HG03108 (cell line): ENCODE results near the gene TTC39A.
"Not testable (repeated sequence)": the region's sequence is repeated elsewhere in the genome, so short reads cannot be mapped to it uniquely, and the experiment has no call there.

ENCODE experiments used
- ATAC-seq: cut with Tn5 transposase; IDR thresholded peaks from one replicate; pipeline ENCODE4 v1.9.1; 2021; ENCODE audit warnings: moderate library complexity; ENCODE audit not compliant: unreplicated experiment

TTC39A gene

DNA sequence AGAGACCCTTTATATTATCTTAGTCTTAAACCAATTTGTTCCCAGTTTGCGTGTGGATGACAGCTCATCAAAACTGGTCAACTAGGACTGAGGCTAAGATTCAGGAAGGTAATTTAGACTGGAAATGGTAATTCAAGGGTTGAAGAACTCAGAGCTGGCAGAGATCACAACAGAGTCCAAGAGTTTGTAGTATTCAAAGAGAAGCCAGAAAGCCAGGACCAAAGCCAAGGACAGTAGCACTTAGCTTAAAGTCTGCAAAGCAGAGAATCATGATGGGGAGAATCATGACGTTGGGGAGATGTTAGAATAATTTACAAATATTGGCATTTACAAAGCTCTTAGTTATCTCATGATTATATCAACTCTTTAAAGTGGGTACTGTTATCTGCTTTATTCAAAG lies 61.7 kb downstream of the TTC39A start:
- ATAC-seq: no peak

DNA sequence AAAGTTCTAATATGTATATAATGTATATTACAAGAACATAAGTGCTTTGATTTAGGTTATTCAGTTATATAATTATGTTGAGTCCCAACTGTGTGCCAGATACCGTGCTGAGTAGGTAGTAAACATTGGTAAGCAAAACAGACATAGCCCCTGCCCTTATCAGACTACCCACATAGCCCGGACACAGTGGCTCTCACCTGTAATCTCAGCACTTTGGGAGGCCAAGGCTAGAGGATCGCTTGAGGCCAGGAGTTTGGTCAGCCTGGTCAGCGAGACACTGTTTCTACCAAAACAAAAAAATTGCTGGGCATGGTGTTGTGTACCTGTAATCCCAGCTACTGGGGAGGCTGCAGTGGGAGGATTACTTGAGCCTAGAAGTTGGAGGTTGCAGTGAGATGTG lies 63.6 kb downstream of the TTC39A start:
- no peak for ATAC-seq

DNA sequence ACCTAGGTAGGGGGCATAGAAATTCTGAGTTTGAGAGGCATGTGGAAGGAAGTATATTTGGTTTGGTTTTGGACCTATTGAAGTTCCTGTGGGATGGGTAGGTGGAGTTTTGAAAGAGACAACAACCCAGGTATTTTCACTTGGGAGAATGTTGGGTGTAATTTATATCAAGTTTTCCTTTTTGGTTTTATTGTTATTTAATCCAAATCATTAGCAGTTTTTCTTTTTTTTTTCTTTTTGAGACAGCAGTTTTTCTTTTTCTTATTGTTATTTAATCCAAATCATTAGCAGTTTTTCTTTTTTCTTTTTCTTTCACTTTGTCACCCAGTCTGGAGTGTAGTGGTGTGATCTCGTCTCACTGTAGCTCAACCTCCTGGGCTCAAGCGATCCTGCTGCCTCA lies 64.2 kb downstream of the TTC39A start:
- ATAC-seq: no peak

DNA sequence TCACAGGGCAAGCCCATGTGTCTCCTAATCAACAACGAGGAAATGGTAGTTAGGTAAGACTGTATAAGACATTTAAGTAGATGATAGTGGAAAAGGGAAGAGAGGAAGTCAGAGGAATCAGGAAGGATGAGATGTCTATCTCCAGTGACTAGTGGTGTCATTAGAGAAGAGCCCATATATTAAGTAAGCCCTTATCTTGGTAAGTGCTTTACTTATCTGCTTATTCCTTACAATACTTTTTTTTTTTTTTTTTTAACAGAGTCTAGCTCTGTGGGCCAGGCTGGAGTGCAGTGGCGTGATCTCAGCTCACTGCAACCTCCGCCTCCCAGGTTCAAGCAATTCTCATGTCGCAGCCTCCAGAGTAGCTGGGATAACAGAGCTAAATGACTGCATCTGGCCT lies 64.7 kb downstream of the TTC39A start:
- no peak for ATAC-seq

DNA sequence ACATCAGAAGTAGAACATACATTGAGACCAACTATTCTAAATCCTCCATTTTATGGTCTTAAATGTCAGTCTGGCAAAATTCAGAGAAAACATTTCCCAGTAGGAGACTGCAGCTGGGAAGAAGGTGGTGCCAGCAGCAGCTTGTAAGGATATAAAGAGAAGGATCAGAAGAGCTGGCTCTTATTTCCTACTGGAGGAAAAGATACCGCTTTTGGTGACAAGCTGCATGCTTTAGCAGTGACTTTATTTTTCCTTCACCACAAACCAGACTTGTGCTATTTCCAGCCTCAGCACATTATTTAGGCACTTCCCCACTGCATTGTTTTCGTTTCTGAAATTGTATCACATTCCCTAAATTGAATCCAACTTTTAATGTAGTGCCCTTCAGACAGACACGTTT lies 65.9 kb downstream of the TTC39A start:
- no peak for ATAC-seq

DNA sequence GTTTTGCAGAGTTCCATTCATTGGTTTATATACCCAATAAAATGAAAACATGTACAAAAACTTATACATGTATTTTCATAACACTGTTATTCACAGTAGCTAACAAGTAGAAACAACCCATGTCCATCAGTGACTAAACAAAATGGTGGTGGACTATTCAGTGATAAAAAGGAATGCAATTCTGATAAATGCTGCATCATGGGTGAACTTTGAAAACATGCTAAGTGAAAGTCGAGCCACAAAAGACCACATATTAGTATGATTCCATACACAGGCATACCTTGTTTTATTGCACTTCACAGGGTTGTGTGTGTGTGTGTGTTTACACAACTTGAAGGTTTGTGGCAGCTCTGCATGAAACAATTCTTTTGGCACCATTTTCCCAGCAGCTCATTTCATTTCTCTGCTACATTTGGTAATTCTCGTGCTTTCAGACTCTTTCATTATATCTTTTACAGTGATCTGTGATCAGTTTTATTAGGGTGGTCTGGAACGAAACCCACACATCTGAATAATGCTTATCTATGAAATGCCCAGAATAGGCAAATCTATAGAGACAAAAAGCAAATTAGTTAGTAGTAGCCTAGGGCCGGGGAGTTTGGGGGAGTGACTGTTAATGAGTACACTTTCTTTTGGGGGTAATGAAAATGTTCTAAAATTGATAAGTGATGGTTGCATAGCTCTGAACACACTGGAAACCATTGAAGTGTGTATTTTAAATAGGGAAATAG lies 67.0 kb downstream of the TTC39A start:
- no peak for ATAC-seq

DNA sequence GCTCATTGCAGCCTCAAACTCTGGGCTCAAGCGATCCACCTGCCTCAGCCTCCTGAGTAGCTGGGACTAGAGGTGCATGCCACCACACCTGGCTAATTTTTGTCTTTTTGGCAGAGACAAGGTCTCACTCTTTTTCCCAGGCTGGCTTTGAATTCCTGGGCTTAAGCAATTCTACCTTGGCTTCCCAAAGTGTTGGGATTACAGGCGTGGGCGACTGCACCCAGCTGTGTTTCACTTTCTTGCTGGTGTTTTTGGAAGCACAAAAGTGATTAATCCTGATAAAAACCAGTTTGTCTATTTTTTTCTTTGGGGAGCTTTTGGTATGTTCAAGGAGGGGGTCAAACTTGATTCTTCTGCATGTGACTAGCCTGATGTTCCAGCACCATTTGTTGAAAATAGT lies 75.0 kb downstream of the TTC39A start:
- ATAC-seq: no peak

DNA sequence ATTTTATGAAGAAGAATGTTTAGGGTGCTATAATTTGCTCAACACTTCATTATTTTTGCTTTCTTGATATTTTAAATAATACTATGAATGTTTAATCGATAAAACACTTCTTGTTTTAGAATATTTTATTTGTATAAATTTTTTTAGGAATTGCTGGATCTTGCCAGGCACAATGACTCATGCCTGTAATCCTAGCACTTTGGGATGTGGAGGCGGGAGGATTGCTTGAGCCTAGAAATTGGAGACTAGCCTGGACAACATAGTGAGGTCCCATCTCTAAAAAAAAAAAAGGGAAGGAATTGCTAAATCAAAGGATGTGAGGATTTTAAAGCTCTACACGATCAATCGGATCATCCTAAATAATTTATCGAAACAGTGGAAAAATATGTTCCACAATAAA lies 76.7 kb downstream of the TTC39A start:
- no peak for ATAC-seq

DNA sequence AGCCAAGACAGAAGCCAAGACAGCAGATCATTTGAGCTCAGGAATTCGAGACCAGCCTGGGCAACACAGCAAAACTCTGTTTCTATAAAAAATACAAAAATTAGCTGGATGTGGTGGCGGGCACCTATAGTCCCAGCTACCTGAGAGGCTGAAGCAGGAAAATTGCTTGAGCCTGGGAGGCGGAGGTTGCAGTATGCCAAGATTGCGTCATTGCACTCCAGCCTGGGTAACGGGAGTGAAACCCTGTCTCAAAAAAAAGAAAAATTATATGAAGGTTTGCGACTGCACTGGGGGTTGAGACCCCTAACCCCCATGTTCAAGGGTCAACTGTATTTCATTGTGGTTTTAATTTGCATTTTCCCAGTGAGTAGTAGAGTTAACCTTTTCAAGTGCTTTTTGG lies 78.0 kb downstream of the TTC39A start:
- no peak for ATAC-seq

DNA sequence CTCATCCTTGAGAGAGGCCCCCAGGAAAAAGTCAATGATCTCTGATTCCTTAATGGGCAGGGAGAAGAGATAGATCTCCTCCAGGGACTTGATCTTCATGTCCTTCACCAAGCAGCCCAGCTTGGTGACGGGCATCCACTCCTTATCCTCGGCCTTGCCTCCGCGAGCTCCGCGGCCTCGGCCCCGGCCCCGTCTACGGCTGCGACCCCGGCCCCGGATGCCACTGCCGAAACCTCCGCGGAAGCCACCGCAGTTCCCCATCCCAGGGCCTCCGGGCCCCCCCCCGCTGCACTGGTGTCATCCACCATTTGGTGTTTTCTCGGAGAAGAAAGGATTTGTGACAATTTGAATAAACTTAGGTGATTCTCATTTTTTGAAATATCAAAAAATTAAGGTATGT lies 79.2 kb downstream of the TTC39A start:
- not testable (repeated sequence) for ATAC-seq

DNA sequence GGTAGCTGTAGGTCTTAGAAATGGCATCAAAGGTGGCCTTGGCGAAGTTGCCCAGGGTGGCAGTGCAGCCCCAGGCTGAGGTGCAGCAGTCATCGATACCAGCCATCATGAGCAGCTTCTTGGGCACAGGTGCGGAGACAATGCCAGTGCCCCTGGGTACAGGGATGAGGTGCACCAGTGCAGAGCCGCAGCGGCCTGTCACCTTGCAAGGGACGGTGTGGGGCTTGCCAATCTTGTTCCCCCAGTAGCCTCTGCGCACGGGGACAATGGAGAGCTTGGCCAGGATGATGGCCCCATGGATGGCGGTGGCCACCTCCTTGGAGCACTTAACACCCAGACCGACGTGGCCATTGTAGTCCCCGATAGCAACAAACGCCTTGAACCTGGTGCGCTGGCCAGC lies 79.6 kb downstream of the TTC39A start:
- ATAC-seq: not testable (repeated sequence)

DNA sequence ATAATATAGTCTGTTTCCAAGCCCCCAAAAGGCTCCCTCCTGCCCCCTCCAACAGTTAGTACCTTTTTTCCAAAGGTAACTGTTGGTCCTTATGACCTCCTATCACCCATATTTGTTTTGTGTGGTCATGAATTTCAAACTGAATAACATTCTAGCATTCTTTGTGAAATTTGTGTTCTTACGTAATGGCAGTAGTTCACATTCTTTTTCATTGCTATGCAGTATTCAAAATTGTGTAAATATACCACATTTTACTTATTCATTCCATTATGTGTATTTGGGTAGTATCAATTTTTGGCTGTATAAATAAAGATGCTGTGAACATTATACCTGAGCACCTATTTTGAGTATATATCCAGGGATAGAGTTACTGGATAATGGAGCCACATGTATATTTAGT lies 80.9 kb downstream of the TTC39A start:
- ATAC-seq: no peak

DNA sequence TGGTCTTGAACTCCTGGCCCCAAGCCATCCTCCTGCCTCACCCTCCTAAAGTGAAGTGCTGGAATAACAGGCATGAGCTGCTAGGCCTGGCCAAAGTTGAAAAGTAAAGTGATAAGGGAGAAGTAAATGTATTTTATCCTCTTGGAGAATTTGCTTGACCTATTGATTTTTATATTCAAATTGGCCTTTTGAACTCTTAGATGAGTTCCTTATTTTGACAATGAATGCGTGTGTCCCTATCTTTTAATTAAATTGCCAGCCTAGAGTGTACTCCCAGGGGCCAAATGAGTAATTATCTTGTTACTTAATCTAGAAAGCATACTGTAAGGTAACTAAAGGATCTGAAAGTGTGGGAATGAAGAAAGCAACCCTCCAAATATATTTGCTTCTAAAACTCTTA lies 82.9 kb downstream of the TTC39A start:
- ATAC-seq: no peak

DNA sequence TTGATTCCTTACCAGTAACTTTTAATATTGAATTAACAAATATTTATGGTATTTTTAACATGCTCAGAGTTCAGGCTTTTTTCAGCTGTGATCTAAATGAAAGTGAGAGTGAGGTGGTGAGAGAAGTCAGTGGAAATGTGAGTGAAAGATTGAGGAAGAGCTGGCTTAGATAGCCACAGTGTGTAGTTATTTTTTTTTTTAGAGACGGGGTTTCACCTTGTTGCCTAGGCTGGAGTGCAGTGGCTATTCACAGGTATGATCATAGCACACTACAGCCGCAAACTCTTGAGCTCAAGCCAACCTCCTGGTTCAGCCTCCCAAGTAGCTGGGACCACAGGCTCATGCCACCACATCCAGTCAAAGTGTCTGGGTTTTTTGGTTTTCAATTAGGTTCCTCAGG lies 83.3 kb downstream of the TTC39A start:
- peak; percentile 84 for ATAC-seq

DNA sequence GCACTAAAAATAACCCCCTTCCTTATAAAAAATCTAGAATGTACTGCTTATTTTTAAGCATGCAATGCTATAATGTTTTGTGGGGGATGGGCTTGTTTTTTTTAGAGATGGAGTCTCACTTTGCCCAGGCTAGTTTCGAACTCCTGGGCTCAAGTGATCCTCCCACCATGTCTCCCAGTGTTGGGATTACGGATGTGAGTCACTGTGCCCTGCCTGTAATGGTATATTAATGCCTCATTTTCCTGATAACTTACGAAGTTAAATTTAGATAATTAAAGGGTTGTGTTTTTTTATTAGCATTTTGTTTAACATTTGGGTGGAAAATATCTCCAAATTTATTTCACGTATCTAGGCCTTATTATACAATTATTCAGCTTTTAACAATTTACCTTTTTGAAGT lies 87.8 kb downstream of the TTC39A start:
- no peak for ATAC-seq

DNA sequence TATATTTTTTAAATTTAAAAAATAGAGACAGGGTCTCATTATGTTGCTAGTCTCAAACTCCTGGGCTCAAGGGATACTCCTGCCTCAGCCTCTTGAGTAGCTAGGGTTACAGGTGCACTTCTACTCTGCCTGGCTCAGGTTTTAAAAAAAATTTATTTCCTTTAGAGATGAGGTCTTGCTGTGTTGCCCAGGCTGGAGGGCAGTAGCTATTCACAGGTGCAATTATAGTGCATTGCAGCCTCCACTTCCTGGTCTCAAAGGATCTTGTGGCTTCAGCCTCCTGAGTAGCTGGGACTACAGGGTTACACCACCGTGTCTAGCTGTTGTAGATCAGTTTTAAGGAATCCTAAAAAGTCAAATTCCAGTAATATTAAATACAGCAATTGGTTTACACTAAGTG lies 89.2 kb downstream of the TTC39A start:
- no peak for ATAC-seq

DNA sequence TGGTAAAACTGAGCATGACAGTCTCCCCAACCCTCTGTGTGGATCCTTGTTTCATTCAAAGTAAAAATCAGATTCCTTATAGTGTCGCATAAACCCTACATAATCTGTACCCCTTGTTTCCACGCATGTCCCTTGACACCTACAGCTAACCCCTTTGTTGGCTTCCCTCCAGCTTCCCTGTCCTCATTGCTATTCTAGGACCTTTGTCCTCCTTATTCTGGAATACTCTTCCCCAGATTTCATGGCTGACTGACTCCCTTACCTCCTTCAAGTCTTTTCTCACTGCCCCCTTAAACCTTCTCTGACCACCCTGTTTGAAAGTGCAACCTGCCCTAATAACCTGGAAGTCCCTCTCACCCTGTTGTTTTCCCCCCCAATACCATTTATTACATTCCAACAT lies 90.3 kb downstream of the TTC39A start:
- no peak for ATAC-seq

DNA sequence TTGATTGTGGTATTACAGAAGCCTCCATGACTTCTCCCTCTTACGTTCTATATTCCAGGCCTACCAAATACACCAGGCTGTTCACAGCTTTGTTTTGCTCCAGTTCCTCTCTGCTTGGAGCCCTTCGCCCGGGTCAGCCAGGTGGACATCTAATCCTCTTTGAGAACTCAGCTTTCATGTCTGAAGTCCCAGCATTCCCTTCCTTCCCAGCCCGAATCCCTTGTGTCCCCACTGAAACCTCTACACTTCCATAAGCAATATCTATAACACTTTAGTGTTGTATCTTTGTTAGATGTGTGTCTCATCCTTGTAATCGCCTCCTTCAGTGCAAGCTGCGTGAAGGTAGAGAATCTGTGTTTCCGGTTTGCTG lies 92.3 kb downstream of the TTC39A start:
- ATAC-seq: no peak

DNA sequence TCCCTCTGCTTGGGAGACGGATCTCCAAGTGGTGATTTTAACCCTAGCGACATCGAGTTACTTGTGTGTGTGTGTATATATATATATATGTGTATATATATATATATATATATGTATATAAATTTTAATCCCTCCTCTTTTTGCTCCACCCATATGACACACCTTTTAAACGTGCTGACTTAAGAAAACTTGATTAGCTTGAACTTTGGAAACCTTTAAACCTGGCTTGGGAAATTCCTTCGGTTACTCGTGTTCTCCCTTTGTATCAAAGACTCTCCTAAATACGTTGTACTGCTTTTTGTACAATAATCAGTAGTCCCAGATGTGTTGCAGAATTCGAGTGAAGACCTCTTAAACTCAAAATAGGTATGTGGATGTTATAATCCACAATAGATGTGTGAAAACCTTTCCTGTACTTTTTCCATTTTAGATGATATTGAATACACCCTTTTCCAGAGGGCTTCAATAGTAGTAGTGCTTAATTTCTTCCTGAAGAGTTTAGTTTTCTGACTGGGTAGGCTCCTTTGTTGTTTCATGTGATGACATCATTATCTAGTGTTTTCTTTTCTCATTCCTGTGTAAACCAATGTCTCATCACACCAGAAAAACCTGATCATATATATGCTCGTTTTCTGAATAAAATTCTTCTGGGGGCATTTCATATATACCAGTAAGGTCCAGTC lies 92.9 kb downstream of the TTC39A start:
- ATAC-seq: no peak
